ENCODE measurements around the gene SLC36A1. TPM values are rescaled to one million over a fixed set of nuclear protein-coding genes. Genes with fewer than 3 reads are reported as not detected.

SLC36A1 gene
- total and polyA plus RNA-seq, 2 of the 8 experiments (the other 6 are each of a cell fraction or from before 2014, with no cell fraction given) = 6.6 to 9.6 TPM

DNA sequence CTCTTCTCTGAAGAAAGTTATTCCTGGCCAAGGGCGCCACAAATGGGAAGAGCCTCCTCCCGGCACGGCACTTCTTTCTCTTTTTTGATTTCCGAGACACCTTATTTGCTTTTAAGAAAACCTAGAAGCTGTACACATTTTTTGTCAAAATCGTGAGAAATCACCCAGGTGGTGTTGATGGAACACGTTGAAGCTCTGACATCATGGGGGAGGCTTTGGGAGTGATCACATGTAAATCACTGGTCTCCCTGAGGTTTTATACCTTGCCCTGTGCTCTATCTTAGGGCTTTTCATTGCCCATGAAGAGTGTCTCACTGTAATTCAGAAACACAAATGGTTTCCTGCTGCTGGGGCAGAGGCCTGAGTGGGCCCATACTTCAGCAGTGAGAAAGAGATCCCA is 27.4 kb downstream of the SLC36A1 start (continued):
- TF ChIP-seq, protein P1, sequence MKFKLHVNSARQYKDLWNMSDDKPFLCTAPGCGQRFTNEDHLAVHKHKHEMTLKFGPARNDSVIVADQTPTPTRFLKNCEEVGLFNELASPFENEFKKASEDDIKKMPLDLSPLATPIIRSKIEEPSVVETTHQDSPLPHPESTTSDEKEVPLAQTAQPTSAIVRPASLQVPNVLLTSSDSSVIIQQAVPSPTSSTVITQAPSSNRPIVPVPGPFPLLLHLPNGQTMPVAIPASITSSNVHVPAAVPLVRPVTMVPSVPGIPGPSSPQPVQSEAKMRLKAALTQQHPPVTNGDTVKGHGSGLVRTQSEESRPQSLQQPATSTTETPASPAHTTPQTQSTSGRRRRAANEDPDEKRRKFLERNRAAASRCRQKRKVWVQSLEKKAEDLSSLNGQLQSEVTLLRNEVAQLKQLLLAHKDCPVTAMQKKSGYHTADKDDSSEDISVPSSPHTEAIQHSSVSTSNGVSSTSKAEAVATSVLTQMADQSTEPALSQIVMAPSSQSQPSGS (IDR thresholded peaks at IDR 0.05; ENCODE audit: low read length) = no peak
- TF ChIP-seq, protein P2, sequence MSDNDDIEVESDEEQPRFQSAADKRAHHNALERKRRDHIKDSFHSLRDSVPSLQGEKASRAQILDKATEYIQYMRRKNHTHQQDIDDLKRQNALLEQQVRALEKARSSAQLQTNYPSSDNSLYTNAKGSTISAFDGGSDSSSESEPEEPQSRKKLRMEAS (IDR thresholded peaks at IDR 0.05) = no peak
- no peak for TF ChIP-seq ASH2L (IDR thresholded peaks at IDR 0.05; ENCODE audit: low read length)
- no peak for TF ChIP-seq SIN3A (conservative IDR thresholded peaks at IDR 0.05 in 1 of 2, IDR thresholded peaks at IDR 0.05 in 1 of 2; ENCODE audit: low read depth in 1 of 2, low read length in 2 of 2)
- no peak for TF ChIP-seq TAF1 (IDR thresholded peaks at IDR 0.05; ENCODE audit: low read depth, low read length)
- no peak for TF ChIP-seq CBX5 (IDR thresholded peaks at IDR 0.05; ENCODE audit: low read depth, low read length)
